CD4-positive, alpha-beta T cell treated with Interleukin-15 for 4 hours (primary cell): ENCODE measurements around the gene NRG3.
"Not testable (repeated sequence)": the region's sequence is repeated elsewhere in the genome, so short reads cannot be mapped to it uniquely, and the experiment has no call there.

Experiments
- DNase-seq: peaks from one replicate; pipeline ENCODE4 v3.0.0-alpha.2; 2020; ENCODE audit warnings: low spot score

Gene NRG3

GRCh38 chr10:82574081-82574480 lies 699.1 kb downstream of the NRG3 start:
- DNase-seq, result no peak

- DNase-seq, result no peak
These were observed 700.3 kb downstream of the NRG3 start for GRCh38 chr10:82575318-82575717.

- DNase-seq, result no peak
These were observed 701.1 kb downstream of the NRG3 start for GRCh38 chr10:82576093-82576492.

- no peak for DNase-seq
These were observed 706.9 kb downstream of the NRG3 start for GRCh38 chr10:82581940-82582339.

GRCh38 chr10:82591421-82591820 lies 716.4 kb downstream of the NRG3 start:
- DNase-seq, result no peak

- DNase-seq, result no peak
These were observed 722.8 kb downstream of the NRG3 start for GRCh38 chr10:82597840-82598239.

- no peak for DNase-seq
These were observed 734.9 kb downstream of the NRG3 start for GRCh38 chr10:82609845-82610244.

- DNase-seq, result no peak
These were observed 743.0 kb downstream of the NRG3 start for GRCh38 chr10:82618007-82618406.

GRCh38 chr10:82621680-82622079 lies 746.7 kb downstream of the NRG3 start:
- no peak for DNase-seq

- DNase-seq, result no peak
These were observed 747.5 kb downstream of the NRG3 start for GRCh38 chr10:82622479-82622878.

GRCh38 chr10:82625512-82626189 lies 750.7 kb downstream of the NRG3 start:
- no peak for DNase-seq

- DNase-seq, result no peak
These were observed 753.4 kb downstream of the NRG3 start for GRCh38 chr10:82628373-82628772.

GRCh38 chr10:82643076-82643475 lies 768.1 kb downstream of the NRG3 start:
- DNase-seq, result no peak

- no peak for DNase-seq
These were observed 768.6 kb downstream of the NRG3 start for GRCh38 chr10:82643601-82644000.

GRCh38 chr10:82645221-82645620 lies 770.2 kb downstream of the NRG3 start:
- DNase-seq, result no peak

GRCh38 chr10:82653244-82654155 lies 778.5 kb downstream of the NRG3 start:
- no peak for DNase-seq

- DNase-seq, result no peak
These were observed 785.2 kb downstream of the NRG3 start for GRCh38 chr10:82660205-82660604.

- DNase-seq, result no peak
These were observed 786.0 kb downstream of the NRG3 start for GRCh38 chr10:82660986-82661385.

GRCh38 chr10:82661701-82662100 lies 786.7 kb downstream of the NRG3 start:
- DNase-seq, result no peak

GRCh38 chr10:82668221-82668895 lies 793.4 kb downstream of the NRG3 start:
- no peak for DNase-seq

GRCh38 chr10:82674036-82674435 lies 799.0 kb downstream of the NRG3 start:
- no peak for DNase-seq

GRCh38 chr10:82677932-82678331 lies 802.9 kb downstream of the NRG3 start:
- not testable (repeated sequence) for DNase-seq

- DNase-seq, result not testable (repeated sequence)
These were observed 803.5 kb downstream of the NRG3 start for GRCh38 chr10:82678451-82678850.
